GM21723 (cell line): Measurements from ENCODE around the gene NME1.

Source experiments
- ATAC-seq: cut with Tn5 transposase; IDR thresholded peaks from one replicate; pipeline ENCODE4 v1.9.1; 2021; ENCODE audit warnings: mild to moderate bottlenecking, moderate library complexity; ENCODE audit not compliant: unreplicated experiment

Gene NME1

DNA sequence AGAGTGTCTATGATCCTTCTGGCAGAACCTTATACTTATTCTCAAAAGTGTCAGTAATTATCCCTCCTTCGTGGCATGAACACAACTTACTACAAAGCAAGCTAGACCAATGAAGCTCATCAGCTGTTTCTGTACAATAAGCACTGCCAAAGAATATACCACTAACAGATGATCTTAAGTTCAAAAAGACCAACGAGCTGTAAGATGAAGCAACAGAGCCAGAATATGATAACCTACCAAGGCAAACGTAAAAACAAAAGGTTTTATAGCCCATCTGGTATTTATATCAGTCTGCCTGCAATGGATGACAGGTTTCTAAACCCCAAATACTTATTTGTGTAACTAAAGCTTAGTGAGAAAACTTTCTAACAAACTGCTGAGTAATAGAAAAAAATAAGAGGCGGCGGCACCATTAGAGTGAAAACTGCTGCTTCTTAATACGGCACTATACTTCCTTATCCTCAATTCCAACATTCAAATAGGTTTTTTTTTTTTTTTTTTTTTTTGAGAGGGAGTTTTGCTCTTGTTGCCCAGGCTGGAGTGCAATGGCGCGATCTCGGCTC, 35.0 kb downstream of the NME1 start:
- no peak for ATAC-seq

DNA sequence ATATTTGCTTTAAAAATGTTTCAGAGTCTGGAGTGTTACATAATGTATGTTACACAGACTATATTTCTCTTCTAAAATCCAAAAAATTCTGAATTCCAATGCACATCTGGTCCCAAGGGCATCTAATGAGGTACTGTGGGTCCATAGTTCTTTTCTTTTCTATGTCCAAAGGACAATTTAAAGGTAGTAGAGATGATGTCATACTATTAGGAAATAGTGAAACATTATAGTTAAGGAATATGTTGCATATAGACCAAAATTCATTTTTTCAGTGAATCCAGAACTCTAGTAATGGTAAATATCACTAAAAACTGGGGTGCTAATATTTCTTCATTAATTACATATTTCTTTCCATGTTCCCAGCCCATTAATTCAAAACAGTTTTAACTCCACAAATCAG, 35.8 kb downstream of the NME1 start:
- no peak for ATAC-seq

DNA sequence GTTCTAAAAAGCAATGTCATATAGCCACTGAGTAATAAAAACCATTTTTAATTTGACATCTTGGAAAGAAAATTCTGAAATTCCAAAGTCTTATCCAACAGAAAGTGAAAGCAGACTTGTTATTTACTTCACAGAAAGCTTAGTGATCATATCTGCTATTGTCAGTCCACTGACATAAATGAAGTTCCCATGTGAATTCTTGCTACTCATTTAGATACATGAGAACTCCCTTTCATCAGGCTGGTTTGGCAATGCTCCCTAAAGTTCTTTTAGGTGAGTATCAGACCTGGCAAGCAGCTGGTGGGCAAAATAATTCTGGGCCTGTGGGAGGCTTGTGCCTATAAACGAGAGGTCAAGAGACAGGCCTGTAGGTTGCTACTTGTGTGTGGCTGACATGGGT, 36.3 kb downstream of the NME1 start:
- ATAC-seq: no peak

GRCh38 chr17:51191895-51192294, 38.5 kb downstream of the NME1 start:
- no peak for ATAC-seq

GRCh38 chr17:51197754-51198153, 44.4 kb downstream of the NME1 start:
- no peak for ATAC-seq

DNA sequence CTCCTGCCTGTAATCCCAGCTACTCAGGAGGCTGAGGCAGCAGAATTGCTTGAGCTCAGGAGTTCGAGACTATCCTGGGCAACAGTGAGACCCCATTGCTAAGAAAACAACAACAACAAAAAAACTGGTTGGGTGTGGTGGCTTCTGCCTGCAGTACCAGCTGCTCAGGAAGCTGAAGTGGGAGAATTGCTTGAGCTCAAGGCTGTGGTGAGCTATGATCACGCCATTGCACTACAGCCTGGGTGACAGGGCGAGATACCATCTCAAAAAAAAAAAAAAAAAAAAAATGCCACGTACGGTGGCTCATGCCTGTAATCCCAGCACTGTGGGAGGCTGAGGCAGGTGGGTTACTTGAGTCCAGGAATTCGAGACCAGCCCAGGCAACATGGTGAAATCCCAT, 46.9 kb downstream of the NME1 start:
- ATAC-seq: no peak

GRCh38 chr17:51200846-51201245, 47.5 kb downstream of the NME1 start:
- no peak for ATAC-seq

DNA sequence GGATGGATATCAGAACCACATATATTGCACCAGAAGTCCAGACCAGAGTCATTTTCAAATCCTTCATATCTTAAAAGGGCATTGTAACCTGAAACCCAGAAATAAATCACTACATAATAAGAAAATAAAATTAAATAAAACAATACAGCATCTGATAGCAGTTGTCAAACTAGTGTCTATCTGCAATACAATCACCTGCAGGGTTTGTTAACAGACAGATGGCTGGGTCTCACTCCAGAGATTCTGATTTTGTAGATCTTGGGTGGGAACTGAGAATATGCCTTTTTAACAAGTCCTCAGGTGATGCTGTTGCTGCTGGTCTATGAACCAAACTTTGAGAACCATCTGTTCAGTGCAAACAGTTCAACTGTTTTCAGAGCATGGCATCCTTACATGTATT, 50.5 kb downstream of the NME1 start:
- ATAC-seq: no peak
